IPS DF 19.7 (cell line): ENCODE data around the gene LGALS7.

Source experiments
- DNase-seq: peaks from one replicate; pipeline ENCODE4 v3.0.0-alpha.2; 2013; ENCODE audit warnings: low read depth, low spot score

LGALS7 gene

GRCh38 chr19:38740932-38741331, 32.4 kb downstream of the LGALS7 start:
- no peak for DNase-seq

DNA sequence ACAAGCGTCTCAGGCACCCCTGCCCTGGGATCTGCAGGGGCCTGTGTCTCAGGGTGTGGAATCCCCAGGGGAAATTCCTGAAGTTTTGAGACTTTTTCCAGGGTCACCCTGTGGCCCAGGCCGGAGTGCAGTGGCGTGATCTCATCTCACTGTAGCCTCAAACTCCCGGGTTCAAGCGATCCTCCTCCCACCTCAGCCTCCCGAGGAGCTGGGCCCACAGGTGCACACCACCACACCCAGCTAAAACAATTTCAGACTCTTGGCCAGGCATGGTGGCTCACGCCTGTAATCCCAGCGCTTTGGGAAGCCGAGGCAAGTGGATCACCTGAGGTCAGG, 33.1 kb downstream of the LGALS7 start:
- DNase-seq, result no peak

- DNase-seq, result no peak
Measured at GRCh38 chr19:38739440-38740256, 33.7 kb downstream of the LGALS7 start.

- DNase-seq, result no peak
Measured at GRCh38 chr19:38737921-38738737, 35.2 kb downstream of the LGALS7 start.

DNA sequence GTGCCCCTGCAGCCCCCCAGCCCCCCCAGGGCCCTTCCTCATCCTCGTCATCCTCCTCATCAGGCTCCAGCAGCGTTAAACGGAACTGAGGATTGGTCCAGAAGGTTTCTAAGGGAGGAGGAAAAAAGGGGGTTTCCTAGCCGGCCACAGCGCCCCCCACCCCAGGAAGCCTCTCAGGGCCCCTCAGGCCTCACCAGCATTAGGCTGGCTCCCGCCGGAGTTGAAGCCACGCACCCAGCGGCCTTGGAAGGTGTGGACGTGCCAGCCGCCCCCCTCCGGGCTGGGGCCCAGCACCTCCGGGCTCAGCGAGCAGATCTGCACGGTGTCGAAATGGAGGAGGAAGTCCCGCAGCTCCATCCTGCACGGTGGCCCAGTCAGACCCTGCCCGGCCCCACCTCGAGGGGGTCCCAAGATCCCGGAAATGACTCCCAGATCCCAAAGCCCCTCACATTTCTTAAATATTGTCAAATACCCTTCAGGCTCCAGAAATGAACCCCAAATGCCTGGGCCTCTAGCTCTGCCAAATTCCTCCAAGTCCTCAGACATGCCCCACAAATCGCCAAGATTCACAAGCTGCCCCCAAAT, 35.9 kb downstream of the LGALS7 start:
- DNase-seq, result no peak

DNA sequence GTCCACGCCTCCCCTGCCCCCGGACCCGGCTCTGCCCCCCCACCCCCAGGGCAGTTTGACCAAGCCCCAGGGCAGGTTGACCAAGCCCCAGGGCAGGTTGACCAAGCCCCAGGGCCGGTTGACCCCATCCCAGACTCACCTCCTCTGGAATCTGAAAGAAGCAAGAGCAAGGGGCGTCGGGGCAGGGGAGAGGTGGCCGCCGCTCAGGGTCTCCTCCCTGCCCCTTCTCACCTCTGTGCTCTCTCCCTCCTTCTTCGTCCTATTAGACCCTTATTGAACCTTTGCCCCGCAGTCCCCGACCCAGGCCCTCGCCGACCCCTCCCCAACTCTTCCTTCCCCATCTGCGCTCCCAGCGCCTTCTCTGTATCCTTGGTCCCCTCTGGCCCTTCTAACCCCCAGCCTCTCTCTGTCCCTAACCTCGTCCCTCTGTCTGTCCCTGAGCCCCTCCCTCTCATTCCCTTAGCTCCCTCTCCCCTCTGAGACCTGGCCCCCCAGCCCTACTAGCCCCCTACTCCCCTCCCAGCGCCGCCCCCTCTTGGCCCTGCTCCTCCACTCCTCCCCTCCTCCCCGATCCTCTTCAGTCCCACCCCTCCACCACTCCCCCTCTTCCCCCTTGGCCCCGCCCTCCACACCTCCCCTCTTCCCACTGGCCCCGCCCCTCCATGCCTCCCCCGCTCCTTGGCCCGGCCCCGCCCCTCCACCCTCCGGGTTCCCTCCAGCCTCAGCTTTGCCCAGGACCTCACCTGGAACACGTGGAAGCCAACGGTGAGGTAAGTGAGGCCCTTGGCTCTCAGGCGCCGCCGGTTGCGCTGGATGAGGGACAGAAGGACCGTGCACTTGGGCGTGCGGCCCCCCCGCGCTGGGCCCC, 36.7 kb downstream of the LGALS7 start:
- DNase-seq, result peak; percentile 33

- no peak for DNase-seq
Measured at GRCh38 chr19:38736036-38736412, 37.3 kb downstream of the LGALS7 start.

DNA sequence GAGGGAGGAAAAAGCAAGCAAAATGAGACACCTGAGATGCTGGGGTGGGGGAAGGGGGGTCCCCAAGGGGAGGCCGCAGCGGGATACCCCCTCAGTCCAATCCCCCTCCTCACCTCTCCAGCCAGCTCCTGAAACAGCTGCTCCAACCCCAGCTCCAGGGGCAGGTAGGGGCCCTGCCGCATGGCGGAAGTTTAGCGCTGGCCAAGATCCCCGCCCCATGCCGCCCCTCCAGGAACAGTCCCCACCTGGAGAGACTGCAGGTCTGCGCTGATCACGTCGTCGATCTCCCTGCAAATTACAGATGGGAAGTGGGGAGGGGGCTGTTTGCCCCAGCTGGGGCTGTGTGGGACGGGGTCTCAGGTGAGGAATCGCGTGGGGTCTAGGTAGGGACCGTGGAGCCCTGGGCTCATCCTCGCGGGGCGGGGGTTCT, 38.0 kb downstream of the LGALS7 start:
- DNase-seq, result peak; percentile 25

- DNase-seq, result no peak
Measured at GRCh38 chr19:38734426-38735256, 38.7 kb downstream of the LGALS7 start.

GRCh38 chr19:38734176-38734425, 39.2 kb downstream of the LGALS7 start:
- DNase-seq, result no peak

DNA sequence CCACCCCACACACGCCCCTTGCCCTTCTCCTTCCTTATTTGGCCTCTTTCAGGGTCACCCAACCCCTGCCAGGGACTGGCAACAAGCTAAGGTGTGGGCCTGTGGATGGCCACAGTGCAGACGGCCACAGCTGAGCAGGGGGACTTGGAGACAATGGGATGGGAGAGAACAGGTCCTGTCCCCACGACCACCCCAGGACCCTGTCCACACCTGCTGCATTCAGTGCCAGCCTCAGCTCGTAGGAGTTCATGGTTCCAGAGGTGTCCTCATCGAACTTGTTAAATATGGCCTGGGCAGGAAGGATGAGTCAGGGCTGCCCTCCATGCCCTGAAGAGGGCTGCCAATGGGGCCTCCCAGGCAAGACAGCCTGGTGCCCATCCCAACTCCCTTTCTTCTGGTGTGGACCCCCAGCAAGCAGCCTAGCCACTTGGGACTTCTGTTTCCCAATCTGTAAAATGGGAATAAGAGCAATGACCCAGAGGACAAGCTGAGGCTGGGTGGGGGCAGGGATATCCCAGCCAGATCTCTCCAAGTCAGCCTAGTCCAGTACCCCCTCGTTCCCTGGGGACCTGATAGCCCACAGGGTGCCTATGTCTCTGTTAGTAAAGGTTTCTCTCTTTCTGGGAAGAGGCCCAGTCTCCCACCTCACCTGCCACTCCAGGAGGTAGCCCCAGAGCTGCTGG, 39.7 kb downstream of the LGALS7 start:
- DNase-seq, result no peak

GRCh38 chr19:38733241-38733492, 40.1 kb downstream of the LGALS7 start:
- no peak for DNase-seq

DNA sequence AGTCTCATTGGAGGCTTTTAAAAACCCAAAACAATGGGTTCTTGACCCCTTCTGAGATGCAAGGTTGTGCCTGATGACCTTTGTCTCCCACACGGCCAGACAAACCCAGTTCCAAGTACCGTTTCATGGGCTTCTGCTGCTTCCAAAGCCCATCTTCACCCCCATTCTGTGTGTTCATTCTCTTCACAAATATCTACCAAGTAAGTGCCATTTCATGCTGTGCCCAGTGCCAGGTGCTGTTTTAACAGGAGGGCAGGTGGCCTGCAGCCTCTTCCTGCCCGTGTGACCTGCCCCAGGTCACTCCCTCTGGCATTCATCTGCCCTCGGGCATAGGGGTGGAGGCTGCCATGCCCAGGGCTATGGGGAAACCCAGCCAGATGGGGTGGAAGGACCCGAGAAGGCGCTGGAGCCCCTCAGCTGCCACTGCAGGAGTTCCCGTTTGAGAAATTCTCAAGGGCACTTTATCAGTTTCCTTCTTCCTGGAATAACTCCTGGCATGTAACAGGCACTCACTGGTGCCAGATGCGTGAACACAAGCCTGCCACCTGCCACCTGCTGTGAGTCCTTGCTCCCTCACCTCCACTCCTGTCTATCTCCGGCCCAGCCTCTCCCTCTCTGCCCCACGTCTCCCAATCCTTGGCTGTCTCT, 41.5 kb downstream of the LGALS7 start:
- DNase-seq, result no peak

GRCh38 chr19:38730731-38731589, 42.4 kb downstream of the LGALS7 start:
- no peak for DNase-seq

DNA sequence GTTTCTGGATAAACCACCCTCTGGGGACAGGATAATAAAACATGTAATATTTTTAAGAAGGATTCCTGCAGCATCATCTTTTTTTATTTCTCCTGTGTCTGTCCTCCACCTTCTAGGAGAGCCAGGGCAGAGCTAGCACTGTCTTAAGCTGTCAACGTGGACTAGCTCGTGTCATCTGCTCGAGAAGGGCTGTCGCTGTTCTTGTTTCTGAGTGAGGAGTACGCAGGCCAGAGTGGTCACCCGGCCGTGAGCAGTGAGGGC, 42.9 kb downstream of the LGALS7 start:
- DNase-seq, result no peak

- peak; percentile 50 for DNase-seq
Measured at GRCh38 chr19:38729653-38730469, 43.5 kb downstream of the LGALS7 start.

- no peak for DNase-seq
Measured at GRCh38 chr19:38728752-38729541, 44.4 kb downstream of the LGALS7 start.
